Activated T-cell treated with anti-CD3 and anti-CD28 coated beads, Interleukin-2, amount 50 U/mL, for 72 hours (primary cell): ENCODE data around the gene DDIT4. TPM values are rescaled to one million over a fixed set of nuclear protein-coding genes. Genes with fewer than 3 reads are reported as not detected.
"Not testable (repeated sequence)": the region's sequence is repeated elsewhere in the genome, so short reads cannot be mapped to it uniquely, and the experiment has no call there.

Experiments used
- ATAC-seq, 2 donors: fragments of 150-1000 bp; cut with Tn5 transposase; replicated peaks in 1 of 2; 2 replicates each; pipeline ENCODE4 v1.10.0; 2021; ENCODE audit warnings: moderate library complexity in 2 of 2, mild to moderate bottlenecking in 1 of 2
- DNase-seq, 2 donors: peaks; one replicate each; pipeline ENCODE4 v3.0.0; 2021 to 2022; ENCODE audit warnings: mixed read lengths in 1 of 2
- H3K27ac Mint-ChIP-seq: one replicate; pipeline ENCODE4 v1.8.0; 2022; ENCODE audit warnings: mild to moderate bottlenecking, moderate library complexity, mixed read lengths
- H3K27me3 Mint-ChIP-seq: one replicate; pipeline ENCODE4 v1.8.0; 2022; ENCODE audit warnings: low read depth, mixed read lengths
- H3K36me3 Mint-ChIP-seq, 2 donors: one replicate each; pipeline ENCODE4 v1.8.0; 2022; ENCODE audit warnings: mixed read lengths in 2 of 2, mild to moderate bottlenecking in 1 of 2; ENCODE audit not compliant: insufficient read depth in 2 of 2
- H3K4me1 Mint-ChIP-seq: one replicate; pipeline ENCODE4 v1.8.0; 2022; ENCODE audit warnings: low read depth, mixed read lengths
- H3K4me3 Mint-ChIP-seq, 2 donors: one replicate each; pipeline ENCODE4 v1.8.0; 2022; ENCODE audit warnings: mild to moderate bottlenecking in 2 of 2, mixed read lengths in 2 of 2, moderate library complexity in 2 of 2
- H3K9me3 Mint-ChIP-seq, 2 donors: one replicate each; pipeline ENCODE4 v1.8.0; 2022; ENCODE audit warnings: mixed read lengths in 2 of 2
- total RNA-seq, 2 donors: library from RNA; stranded (reverse); gene quantifications; one replicate each; pipeline ENCODE4 v1.2.3, GENCODE V29; 2022

DDIT4 gene
- total RNA-seq, 2 donors from 2014 or later: 1,119 to 1,202 TPM

GRCh38 chr10:72297281-72297804, 23.6 kb downstream of the DDIT4 start:
- peak; percentile 58 to 64 for ATAC-seq
- peaks cover 73% of the 10 kb centered on the region for H3K4me1 Mint-ChIP-seq

GRCh38 chr10:72297805-72298591, 24.3 kb downstream of the DDIT4 start:
- Mint-ChIP-seq H3K9me3 (peaks cover 0 to 3% of the 10 kb centered on the region in 2 donors), H3K4me1 (peaks cover 68% of the 10 kb centered on the region), H3K4me3 (peak overlapping the region; percentile 75 to 80)

More at GRCh38 chr10:72297281-72297804, 23.6 kb downstream of the DDIT4 start:
- H3K9me3 Mint-ChIP-seq: peaks cover 0 to 3% of the 10 kb centered on the region in 2 donors
- H3K4me3 Mint-ChIP-seq: peak overlapping the region; percentile 75 to 80
- H3K36me3 Mint-ChIP-seq: peaks cover 3 to 7% of the 10 kb centered on the region in 2 donors
- DNase-seq: peak; percentile 96 to 99
- H3K27ac Mint-ChIP-seq: peak overlapping the region; percentile 92
- H3K27me3 Mint-ChIP-seq: no peaks in the 10 kb centered on the region

GRCh38 chr10:72298592-72299519, 25.1 kb downstream of the DDIT4 start:
- DNase-seq (no peak), ATAC-seq (no peak)
- Mint-ChIP-seq H3K4me3 (peak overlapping the region; percentile 75 to 80), H3K27ac (peak overlapping the region; percentile 92), H3K4me1 (peaks cover 68% of the 10 kb centered on the region), H3K27me3 (no peaks in the 10 kb centered on the region), H3K9me3 (peaks cover 0 to 3% of the 10 kb centered on the region in 2 donors), H3K36me3 (peaks cover 3 to 7% of the 10 kb centered on the region in 2 donors)

More at GRCh38 chr10:72297805-72298591, 24.3 kb downstream of the DDIT4 start:
- peak overlapping the region; percentile 92 for H3K27ac Mint-ChIP-seq
- H3K27me3 Mint-ChIP-seq: no peaks in the 10 kb centered on the region
- DNase-seq (peak; percentile 97), ATAC-seq (peak; percentile 71 to 73)
- H3K36me3 Mint-ChIP-seq: peaks cover 3 to 7% of the 10 kb centered on the region in 2 donors

GRCh38 chr10:72303424-72304128, 29.9 kb downstream of the DDIT4 start:
- Mint-ChIP-seq H3K36me3 (peaks cover 3% of the 10 kb centered on the region in 2 donors), H3K27ac (peak overlapping the region; percentile 85), H3K4me3 (peak overlapping the region; percentile 53 to 79), H3K4me1 (peaks cover 70% of the 10 kb centered on the region), H3K9me3 (peaks cover 0 to 3% of the 10 kb centered on the region in 2 donors), H3K27me3 (no peaks in the 10 kb centered on the region)
- DNase-seq (peak; percentile 54 to 58), ATAC-seq (peak; percentile 18 to 28)

- H3K27ac Mint-ChIP-seq: peak overlapping the region; percentile 82
- ATAC-seq (no peak), DNase-seq (no peak)
- peaks cover 0 to 3% of the 10 kb centered on the region in 2 donors for H3K36me3 Mint-ChIP-seq
- H3K4me3 Mint-ChIP-seq: peak overlapping the region; percentile 62 to 69
- no peaks in the 10 kb centered on the region for H3K27me3 Mint-ChIP-seq
- H3K4me1 Mint-ChIP-seq: peaks cover 84% of the 10 kb centered on the region
- H3K9me3 Mint-ChIP-seq: no peaks in the 10 kb centered on the region
Observed at GRCh38 chr10:72306215-72306760, 32.6 kb downstream of the DDIT4 start.

- not testable (repeated sequence) for H3K36me3 Mint-ChIP-seq, DNase-seq, H3K9me3 Mint-ChIP-seq, ATAC-seq, H3K27me3 Mint-ChIP-seq
- Mint-ChIP-seq H3K4me1 (peaks cover 88% of the 10 kb centered on the region), H3K27ac (peak overlapping the region; percentile 68), H3K4me3 (peak overlapping the region in 1 of 2 donors; percentile 48)
Observed at GRCh38 chr10:72307711-72308110, 34.0 kb downstream of the DDIT4 start.

GRCh38 chr10:72308320-72308987, 34.7 kb downstream of the DDIT4 start:
- peak overlapping the region; percentile 68 for H3K27ac Mint-ChIP-seq
- no peaks in the 10 kb centered on the region for H3K9me3 Mint-ChIP-seq
- H3K27me3 Mint-ChIP-seq: no peaks in the 10 kb centered on the region
- ATAC-seq: peak; percentile 48 to 51
- DNase-seq: peak; percentile 57 to 59
- H3K4me1 Mint-ChIP-seq: peaks cover 82% of the 10 kb centered on the region
- H3K4me3 Mint-ChIP-seq: peak overlapping the region; percentile 48 to 56
- H3K36me3 Mint-ChIP-seq: no peaks in the 10 kb centered on the region

- peak overlapping the region; percentile 68 for H3K27ac Mint-ChIP-seq
- no peaks in the 10 kb centered on the region for H3K36me3 Mint-ChIP-seq
- H3K27me3 Mint-ChIP-seq: no peaks in the 10 kb centered on the region
- peaks cover 78% of the 10 kb centered on the region for H3K4me1 Mint-ChIP-seq
- no peak for ATAC-seq
- no peaks in the 10 kb centered on the region for H3K9me3 Mint-ChIP-seq
- peak overlapping the region; percentile 15 to 77 for H3K4me3 Mint-ChIP-seq
- DNase-seq: no peak
Observed at GRCh38 chr10:72309290-72310240, 35.8 kb downstream of the DDIT4 start.

- Mint-ChIP-seq H3K36me3 (no peaks in the 10 kb centered on the region), H3K27ac (peak overlapping the region; percentile 47), H3K27me3 (no peaks in the 10 kb centered on the region), H3K4me1 (peaks cover 79% of the 10 kb centered on the region), H3K4me3 (peak overlapping the region; percentile 19 to 77), H3K9me3 (no peaks in the 10 kb centered on the region)
- ATAC-seq (no peak), DNase-seq (no peak)
Observed at GRCh38 chr10:72310241-72310633, 36.5 kb downstream of the DDIT4 start.

- no peaks in the 10 kb centered on the region for H3K36me3 Mint-ChIP-seq
- peaks cover 79% of the 10 kb centered on the region for H3K4me1 Mint-ChIP-seq
- peak overlapping the region; percentile 19 to 77 for H3K4me3 Mint-ChIP-seq
- no peaks in the 10 kb centered on the region for H3K27me3 Mint-ChIP-seq
- DNase-seq (no peak), ATAC-seq (no peak)
- no peaks in the 10 kb centered on the region for H3K9me3 Mint-ChIP-seq
- peak overlapping the region; percentile 4 for H3K27ac Mint-ChIP-seq
Observed at GRCh38 chr10:72310636-72311035, 36.9 kb downstream of the DDIT4 start.

- no peak for DNase-seq
- peak; percentile 55 to 65 for ATAC-seq
- Mint-ChIP-seq H3K9me3 (no peaks in the 10 kb centered on the region), H3K27me3 (no peaks in the 10 kb centered on the region), H3K36me3 (no peaks in the 10 kb centered on the region), H3K4me3 (peak overlapping the region; percentile 4 to 50), H3K4me1 (peaks cover 79% of the 10 kb centered on the region), H3K27ac (peak overlapping the region; percentile 77)
Observed at GRCh38 chr10:72311667-72312066, 37.9 kb downstream of the DDIT4 start.
